HG02798 (cell line): ENCODE measurements around the gene CD164L2.
A peak's percentile ranks its signal among the peaks of the same experiment; 100 is the strongest.
"Not testable (repeated sequence)": the region's sequence is repeated elsewhere in the genome, so short reads cannot be mapped to it uniquely, and the experiment has no call there.

Source experiments
- ATAC-seq: cut with Tn5 transposase; IDR thresholded peaks from one replicate; pipeline ENCODE4 v1.9.1; 2021; ENCODE audit warnings: mild to moderate bottlenecking; ENCODE audit not compliant: unreplicated experiment, poor library complexity

CD164L2 gene

DNA sequence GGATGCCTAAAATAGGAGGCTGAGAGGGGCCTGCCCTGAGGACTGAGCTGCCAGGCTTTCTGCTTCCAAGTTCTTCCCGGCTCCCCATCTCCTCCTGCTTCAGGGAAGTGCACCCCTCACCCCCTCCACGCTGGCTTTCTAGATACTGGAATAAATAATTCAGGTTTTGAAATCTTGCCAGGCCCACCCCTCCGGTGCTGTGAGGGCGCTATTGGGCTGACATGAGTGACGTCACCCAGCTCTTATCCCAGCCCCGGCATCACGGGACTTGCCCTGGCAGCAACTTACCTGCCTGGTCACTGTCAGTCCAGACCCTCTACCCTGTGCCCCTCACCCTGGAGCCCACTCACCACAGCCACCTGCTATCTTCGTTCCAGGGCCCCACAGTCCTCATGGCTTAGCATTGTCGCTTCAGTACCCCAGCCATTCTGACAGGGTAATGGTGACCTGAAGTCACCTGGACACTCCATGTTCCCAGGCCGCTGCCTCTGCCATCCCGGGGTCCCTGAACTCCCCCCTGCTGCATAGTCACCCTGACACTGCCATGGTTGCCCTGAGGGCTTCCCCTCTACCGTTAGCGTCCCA lies 8.5 kb upstream of the CD164L2 start:
- ATAC-seq = no peak

DNA sequence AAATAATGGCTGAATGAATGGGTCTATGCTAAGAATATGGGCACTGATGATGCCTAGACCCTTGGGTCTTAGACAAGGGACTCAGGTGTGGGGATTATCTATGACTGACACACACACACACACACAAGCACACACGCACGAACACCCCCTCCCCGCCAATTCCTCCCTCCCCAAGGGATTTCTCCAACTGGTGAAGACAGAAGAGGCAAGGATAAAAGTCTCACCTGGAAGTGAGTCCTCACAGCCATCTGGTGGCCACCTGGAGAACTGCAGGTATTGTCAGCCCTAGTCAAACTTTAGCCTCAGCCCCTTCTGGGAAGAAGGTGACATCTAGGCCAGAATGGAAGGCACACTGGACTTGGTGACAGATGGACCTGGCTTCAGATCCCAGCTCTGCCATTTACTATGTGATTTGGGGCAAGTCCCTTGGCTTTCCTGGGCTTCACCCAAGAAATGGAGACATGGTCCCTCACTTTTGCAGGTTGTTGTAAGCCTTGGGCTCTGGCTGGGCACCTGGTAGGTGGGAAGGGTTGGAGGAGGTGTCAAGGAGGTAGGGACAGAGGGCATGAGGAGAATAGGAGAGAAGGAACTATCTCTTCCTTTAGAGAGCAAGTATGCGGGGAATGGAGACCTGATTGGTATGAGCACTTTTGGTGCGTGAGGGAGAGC lies 5.3 kb upstream of the CD164L2 start:
- no peak for ATAC-seq

DNA sequence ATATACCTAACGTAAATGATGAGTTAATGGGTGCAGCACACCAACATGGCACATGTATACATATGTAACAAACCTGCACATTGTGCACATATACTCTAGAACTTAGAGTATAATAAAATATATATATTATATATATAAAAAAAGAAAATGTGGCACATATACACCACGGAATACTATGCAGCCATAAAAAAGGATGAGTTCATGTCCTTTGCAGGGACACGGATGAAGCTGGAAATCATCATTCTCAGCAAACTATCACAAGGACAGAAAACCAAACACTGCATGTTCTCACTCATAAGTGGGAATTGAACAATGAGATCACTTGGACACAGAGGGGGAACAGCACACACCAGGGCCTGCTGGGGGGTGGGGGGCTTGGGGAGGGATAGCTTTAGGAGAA lies 1.7 kb upstream of the CD164L2 start:
- ATAC-seq = not testable (repeated sequence)

DNA sequence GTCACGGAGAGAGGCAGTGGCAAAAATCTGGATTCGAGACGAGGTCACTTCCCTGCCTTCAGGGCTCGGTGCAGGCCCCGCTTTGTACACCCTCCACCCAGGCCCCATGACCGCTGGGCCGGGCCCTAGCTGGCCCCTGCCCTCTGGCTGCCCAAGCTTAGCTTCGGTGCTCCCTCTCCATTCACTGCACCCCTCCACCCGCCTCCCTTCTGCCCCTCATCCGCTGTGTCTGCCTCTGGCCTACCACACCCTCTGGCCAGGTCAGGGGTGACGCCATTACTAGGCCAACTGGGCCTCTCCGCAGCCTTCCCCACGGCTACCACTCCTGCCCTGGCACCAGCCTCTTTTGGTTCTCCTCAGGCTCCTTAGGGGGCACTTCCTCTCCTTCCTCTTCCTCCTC lies 528 bp upstream of the CD164L2 start:
- ATAC-seq = no peak

DNA sequence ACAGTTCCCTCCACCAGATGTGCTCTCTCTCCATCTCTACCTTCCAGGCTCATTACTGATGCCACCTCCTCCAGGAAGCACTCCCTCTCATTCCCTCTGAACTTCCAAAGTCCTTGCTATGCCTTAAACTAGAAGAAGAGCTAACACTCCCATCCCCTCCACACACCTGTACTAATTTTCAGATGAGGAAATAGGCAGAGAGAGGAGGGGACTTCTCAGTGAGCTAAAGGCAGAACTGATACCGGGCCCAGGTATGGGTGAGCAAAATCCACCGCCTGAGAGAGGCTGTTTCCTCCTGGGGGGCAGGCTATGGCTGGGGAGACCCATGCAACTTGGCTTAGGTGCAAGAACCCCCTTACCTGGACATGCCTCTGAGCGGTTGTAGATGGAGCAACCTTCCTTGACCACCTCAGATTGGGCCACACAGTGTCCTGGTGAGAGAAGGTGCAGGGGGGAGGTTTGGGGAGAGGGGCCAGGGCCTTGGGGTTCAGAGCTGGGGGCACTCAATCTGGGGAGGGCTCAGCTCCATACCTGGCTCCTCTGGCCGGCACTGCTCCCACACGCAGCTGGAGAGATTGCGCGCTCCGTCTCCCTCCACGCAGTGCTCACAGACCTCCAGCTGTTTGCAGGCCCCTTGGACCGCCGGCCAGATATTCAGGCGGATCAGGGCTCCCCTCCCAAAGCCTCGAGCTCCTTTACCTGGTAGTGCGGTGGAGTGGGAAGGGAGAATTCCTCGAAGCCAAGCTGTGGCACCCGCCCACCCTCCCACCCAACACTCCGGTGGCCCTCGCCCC lies 967 bp downstream of the CD164L2 start:
- ATAC-seq = no peak

GRCh38 chr1:27380766-27381733 lies 2.1 kb downstream of the CD164L2 start:
- ATAC-seq = no peak

DNA sequence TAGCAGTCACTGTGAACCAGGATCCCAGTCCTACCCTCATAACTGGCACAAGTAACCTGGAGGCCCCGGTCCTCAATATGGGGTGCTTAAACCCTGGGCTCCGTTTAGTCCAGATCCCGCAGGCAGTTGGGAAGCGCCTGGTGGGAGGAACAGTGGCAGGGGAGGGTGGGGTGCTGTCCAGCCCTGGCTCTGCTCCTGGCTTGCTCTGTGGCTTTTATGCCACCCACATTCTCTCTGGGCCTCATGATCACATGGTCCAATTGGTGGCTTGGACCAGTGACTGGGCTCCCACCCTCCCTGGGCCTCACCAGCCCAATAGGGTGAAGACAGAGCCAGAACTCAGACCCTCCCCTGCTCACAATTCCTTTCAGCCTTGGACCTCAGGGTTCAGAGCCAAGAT lies 2.9 kb downstream of the CD164L2 start:
- ATAC-seq = no peak

- no peak for ATAC-seq
Measured at GRCh38 chr1:27379564-27380122, 3.5 kb downstream of the CD164L2 start.

GRCh38 chr1:27377760-27378495 lies 5.2 kb downstream of the CD164L2 start:
- ATAC-seq = no peak

GRCh38 chr1:27374362-27375086 lies 8.6 kb downstream of the CD164L2 start, which contains the start of gene FCN3:
Gene FCN3 (minus strand): TSS chr1:27374824. CDS start chr1:27374818, 6 bp downstream.
- ATAC-seq = no peak

DNA sequence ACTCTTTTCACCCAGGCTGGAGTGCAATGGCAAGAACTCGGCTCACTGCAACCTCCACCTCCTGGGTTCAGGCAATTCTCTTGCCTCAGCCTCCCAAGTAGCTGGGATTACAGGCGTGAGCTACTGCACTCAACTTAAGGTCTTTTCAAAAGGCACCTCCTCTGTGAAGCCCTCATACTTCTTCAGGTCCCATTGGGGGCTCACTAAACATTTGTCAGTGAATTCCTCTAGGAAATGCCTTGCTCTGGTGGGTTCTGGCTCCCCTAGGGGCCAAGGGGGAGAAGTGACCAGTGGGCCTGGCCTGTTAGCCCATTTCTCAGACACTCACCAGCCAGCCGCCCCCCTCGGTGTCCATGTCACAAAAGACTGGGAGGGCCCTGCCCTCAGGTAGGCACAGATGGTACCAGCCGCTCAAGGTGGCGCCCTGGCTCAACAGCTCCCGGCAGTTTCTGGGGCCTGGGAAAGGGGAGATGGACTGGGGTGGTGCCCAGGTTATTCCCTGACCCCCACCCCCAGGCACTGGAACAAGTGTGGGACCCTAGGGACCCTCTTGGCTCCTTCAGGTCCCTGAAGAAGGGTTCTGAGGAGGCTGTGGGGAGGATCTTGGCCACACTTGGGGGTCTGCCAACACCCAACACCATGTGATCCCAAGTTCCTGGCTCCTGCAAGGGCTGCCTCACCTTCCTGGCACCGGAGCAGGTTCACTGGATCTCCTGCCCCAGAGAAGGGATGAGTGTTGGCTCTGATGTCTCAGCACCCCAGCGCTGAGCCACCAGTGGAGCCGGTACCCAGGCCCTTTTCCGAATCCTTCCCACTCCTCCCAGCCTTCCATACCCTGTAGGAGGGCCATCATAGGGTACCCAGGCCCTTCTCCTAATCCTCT lies 10.1 kb downstream of the CD164L2 start:
- ATAC-seq = no peak

DNA sequence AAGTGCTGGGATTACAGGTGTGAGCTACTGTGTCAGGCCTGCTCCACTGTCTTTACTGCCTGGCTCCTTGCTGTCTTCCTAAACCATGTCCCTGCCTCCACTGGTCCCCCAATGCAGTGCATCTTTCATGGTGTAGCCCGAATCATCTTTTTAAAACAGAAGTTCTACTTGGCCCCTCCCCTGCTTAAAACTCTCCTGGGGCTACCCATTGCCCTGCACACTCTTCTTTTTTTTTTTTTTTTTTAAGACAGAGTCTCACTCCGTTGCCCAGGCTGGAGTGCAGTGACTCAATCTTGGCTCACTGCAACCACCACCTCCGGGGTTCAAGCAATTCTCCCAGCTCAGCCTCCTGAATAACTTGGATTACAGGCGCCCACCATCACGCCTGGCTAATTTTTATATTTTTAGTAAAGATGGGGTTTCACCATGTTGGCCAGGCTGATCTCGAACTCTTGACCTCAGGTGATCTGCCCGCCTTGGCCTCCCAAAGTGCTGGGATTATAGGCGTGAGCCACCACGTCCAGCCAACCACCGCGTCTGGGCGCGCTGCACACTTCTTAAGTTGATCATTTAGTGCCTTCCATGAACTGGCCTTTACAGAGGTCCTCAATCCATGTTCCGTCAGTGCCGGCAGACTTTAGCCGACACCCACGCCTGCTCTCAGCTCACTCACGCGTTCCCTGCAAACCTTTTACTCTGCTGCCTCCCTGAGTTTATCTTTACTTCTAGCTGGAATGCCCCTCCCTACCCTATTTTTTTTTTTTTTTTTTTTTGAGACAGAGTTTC lies 10.9 kb downstream of the CD164L2 start:
- ATAC-seq = no peak

- no peak for ATAC-seq
Measured at GRCh38 chr1:27368869-27369582, 14.1 kb downstream of the CD164L2 start.

- no peak for ATAC-seq
Measured at GRCh38 chr1:27367160-27367650, 15.9 kb downstream of the CD164L2 start.

DNA sequence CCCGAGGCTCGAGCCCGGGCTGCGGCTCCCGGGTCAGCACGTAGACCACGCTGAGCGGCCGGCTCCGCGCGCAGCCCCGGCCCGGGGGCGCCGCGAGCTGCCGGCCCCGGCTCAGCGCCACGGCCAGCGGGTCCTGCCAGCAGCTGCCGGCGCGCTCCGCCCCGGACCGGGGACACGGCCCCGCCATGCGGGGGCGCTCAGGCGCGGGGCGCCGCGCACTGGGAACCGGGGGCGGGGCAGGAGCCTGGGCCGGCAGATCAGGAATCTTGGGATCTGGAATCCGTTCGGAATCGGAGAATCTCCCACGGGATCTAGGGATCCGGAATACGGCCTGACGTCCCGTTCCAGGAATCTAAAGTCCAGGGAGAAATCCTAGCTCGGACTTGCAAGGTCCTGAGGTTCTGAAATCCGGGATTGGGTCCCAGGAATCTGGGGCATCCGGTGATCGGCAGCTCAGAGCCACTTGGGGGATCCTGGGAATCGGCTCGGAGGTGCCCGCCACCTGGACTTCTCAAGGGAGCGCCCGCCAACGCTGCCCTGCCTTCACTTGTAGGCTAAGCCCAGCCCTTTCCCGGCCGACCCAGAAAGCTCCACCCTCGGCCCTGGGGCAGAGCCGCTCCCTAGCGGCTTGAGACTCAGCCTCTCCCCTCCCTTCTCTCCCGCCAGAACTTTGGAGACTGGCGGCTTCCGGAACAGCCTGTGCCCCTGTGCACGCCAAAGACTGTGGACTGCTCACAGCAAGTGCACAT lies 16.5 kb downstream of the CD164L2 start, which contains the start of gene MAP3K6:
TSS of gene MAP3K6 (minus strand) at position 551 of the 749 bp plus-strand sequence. CDS start at position 187, 364 bp downstream.
- ATAC-seq = peak; percentile 47
